GM19238 (cell line): ENCODE measurements around the gene RRAGD.

ENCODE experiments used
- DNase-seq: peaks from one replicate; pipeline ENCODE4 v3.0.0; 2011; ENCODE audit warnings: low spot score; ENCODE audit not compliant: insufficient read length

RRAGD gene

GRCh38 chr6:89412071-89413005 lies at the start of gene RRAGD:
Gene RRAGD (minus strand): TSS chr6:89412273. CDS start chr6:89411993, 280 bp downstream.
- DNase-seq, result peak; percentile 69

- no peak for DNase-seq
Observed at GRCh38 chr6:89460713-89461112, 48.6 kb upstream of the RRAGD start.

- DNase-seq, result no peak
Observed at GRCh38 chr6:89459501-89459900, 47.4 kb upstream of the RRAGD start.

GRCh38 chr6:89458704-89459103 lies 46.6 kb upstream of the RRAGD start:
- DNase-seq, result no peak

- DNase-seq, result no peak
Observed at GRCh38 chr6:89454300-89454699, 42.2 kb upstream of the RRAGD start.

- no peak for DNase-seq
Observed at GRCh38 chr6:89452281-89452680, 40.2 kb upstream of the RRAGD start.

GRCh38 chr6:89449193-89449592 lies 37.1 kb upstream of the RRAGD start:
- DNase-seq, result no peak

GRCh38 chr6:89443658-89444057 lies 31.6 kb upstream of the RRAGD start:
- DNase-seq, result no peak

- no peak for DNase-seq
Observed at GRCh38 chr6:89440200-89440599, 28.1 kb upstream of the RRAGD start.

GRCh38 chr6:89439014-89439413 lies 26.9 kb upstream of the RRAGD start:
- no peak for DNase-seq

GRCh38 chr6:89438248-89438647 lies 26.2 kb upstream of the RRAGD start:
- DNase-seq, result no peak

- no peak for DNase-seq
Observed at GRCh38 chr6:89436226-89436625, 24.2 kb upstream of the RRAGD start.

- DNase-seq, result no peak
Observed at GRCh38 chr6:89434954-89435353, 22.9 kb upstream of the RRAGD start.

GRCh38 chr6:89434150-89434499 lies 22.1 kb upstream of the RRAGD start:
- no peak for DNase-seq

- no peak for DNase-seq
Observed at GRCh38 chr6:89433252-89434149, 21.4 kb upstream of the RRAGD start.

GRCh38 chr6:89432875-89433251 lies 20.8 kb upstream of the RRAGD start, which contains the start of gene ANKRD6:
Gene ANKRD6 (plus strand): TSS chr6:89433152. CDS start chr6:89566977, 133,825 bp downstream.
- DNase-seq, result peak; percentile 80

- no peak for DNase-seq
Observed at GRCh38 chr6:89430201-89430962, 18.3 kb upstream of the RRAGD start.

- DNase-seq, result no peak
Observed at GRCh38 chr6:89416796-89417195, 4.7 kb upstream of the RRAGD start.

- DNase-seq, result no peak
Observed at GRCh38 chr6:89415185-89415584, 3.1 kb upstream of the RRAGD start.

- DNase-seq, result no peak
Observed at GRCh38 chr6:89414215-89414614, 2.1 kb upstream of the RRAGD start.

- DNase-seq, result no peak
Observed at GRCh38 chr6:89413006-89413400, 930 bp upstream of the RRAGD start.
